Gastrocnemius medialis (tissue), 4 donors: ENCODE results near the gene OPRL1.

Experiments
- POLR2A ChIP-seq, 2 donors: fragments of 450-650 bp; IDR thresholded peaks; one replicate each; pipeline ENCODE4 v1.6.1; 2017; ENCODE audit warnings: antibody characterized with exemption in 2 of 2, mild to moderate bottlenecking in 2 of 2, moderate library complexity in 2 of 2
- TF ChIP-seq, protein P1 (sequence below), 5 experiments: fragments of 450-650 bp in 3 of 5; fragments of 200-600 bp in 2 of 5; sonication (generic) in 2 of 5; IDR thresholded peaks in 4 of 5; conservative IDR thresholded peaks in 1 of 5; 1 replicate in 4 of 5; 2 replicates in 1 of 5; pipeline ENCODE4 v1.5.1; 2016 to 2019; ENCODE audit warnings: antibody characterized with exemption in 5 of 5, mild to moderate bottlenecking in 3 of 5, moderate library complexity in 3 of 5

GRCh38 chr20:64102647-64103354 lies 22.9 kb downstream of the OPRL1 start:
- TF ChIP-seq, protein P1, sequence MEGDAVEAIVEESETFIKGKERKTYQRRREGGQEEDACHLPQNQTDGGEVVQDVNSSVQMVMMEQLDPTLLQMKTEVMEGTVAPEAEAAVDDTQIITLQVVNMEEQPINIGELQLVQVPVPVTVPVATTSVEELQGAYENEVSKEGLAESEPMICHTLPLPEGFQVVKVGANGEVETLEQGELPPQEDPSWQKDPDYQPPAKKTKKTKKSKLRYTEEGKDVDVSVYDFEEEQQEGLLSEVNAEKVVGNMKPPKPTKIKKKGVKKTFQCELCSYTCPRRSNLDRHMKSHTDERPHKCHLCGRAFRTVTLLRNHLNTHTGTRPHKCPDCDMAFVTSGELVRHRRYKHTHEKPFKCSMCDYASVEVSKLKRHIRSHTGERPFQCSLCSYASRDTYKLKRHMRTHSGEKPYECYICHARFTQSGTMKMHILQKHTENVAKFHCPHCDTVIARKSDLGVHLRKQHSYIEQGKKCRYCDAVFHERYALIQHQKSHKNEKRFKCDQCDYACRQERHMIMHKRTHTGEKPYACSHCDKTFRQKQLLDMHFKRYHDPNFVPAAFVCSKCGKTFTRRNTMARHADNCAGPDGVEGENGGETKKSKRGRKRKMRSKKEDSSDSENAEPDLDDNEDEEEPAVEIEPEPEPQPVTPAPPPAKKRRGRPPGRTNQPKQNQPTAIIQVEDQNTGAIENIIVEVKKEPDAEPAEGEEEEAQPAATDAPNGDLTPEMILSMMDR (IDR thresholded peaks at IDR 0.05 in 4 of 5, conservative IDR thresholded peaks at IDR 0.05 in 1 of 5) = no peak
- no peak for TF ChIP-seq POLR2A (IDR thresholded peaks at IDR 0.05)
